GM18502 (cell line): ENCODE measurements around the gene ATP2A3.
"Not testable (repeated sequence)": the region's sequence is repeated elsewhere in the genome, so short reads cannot be mapped to it uniquely, and the experiment has no call there.

ENCODE experiments used
- ATAC-seq: cut with Tn5 transposase; IDR thresholded peaks from one replicate; pipeline ENCODE4 v1.9.1; 2021; ENCODE audit warnings: mild to moderate bottlenecking; ENCODE audit not compliant: unreplicated experiment, poor library complexity

The ATP2A3 gene

DNA sequence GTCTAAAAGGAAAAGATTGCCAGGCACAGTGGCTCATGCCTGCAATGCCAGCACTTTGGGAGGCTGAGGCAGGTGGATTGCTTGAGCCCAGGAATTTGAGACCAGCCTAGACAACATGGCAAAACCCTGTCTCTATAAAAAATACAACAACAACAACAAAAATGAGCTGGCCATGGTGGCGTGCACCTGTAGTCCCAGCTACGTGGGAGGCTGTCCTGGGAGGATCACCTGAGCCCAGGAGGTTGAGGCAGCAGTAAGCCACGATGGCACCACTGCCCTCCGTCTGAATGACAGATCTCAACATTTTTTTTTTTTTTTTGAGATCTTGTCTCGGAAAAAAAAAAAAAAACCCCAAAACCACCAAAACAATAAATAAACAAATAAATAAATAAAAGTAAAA, 28.1 kb upstream of the ATP2A3 start:
- ATAC-seq: no peak

DNA sequence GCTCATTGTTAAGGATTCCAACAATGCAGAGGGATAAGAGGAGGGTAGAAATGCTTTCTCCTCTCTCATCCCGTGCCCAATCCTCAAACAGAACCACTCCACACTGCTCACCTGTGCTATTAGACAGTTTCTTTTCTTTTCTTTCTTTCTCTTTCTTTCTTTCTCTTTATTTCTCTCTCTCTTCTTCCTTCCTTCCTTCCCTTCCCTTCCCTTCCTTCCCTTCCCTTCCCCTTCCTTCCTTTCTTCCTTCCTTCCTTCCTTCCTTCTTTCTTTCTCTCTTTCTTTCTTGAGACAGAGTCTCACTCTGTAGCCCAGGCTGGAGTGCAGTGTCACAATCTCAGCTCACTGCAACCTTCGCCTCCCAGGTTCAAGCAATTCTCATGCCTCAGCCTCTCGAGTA, 27.5 kb upstream of the ATP2A3 start:
- not testable (repeated sequence) for ATAC-seq

DNA sequence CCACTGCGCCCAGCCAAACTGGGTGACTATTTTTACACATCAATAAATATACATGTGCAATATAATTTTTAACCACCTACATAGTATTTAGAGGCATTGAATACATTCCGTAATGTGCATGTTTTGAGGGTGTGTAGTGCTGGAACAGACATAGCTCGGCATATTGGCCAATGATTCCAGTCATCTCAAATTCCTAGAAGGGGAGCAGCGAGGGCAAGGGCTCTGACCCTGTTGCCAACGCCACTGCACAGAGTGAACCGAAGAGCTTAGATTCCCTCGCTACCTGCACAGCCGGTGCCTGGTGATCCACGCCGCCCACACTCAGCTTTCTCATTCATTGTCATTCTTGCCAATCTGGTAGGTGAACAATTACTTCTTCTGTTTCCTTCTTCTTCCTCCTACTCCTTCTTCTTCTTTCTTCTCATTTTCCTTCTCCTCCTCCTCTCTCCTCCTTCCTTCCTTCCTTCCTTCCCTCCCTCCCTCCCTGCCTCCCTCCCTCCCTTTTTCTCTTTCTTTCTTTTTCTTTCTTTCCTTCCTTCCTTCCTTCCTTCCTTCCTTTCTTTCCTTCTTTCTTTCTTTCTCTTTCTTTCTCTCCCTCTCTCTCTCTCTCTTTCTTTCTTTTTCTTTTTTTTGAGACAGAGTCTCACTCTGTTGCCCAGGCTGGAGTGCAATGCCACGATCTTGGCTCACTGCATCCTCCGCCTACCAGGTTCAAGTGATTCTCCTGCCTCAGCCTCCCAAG, 26.3 kb upstream of the ATP2A3 start:
- ATAC-seq: no peak

DNA sequence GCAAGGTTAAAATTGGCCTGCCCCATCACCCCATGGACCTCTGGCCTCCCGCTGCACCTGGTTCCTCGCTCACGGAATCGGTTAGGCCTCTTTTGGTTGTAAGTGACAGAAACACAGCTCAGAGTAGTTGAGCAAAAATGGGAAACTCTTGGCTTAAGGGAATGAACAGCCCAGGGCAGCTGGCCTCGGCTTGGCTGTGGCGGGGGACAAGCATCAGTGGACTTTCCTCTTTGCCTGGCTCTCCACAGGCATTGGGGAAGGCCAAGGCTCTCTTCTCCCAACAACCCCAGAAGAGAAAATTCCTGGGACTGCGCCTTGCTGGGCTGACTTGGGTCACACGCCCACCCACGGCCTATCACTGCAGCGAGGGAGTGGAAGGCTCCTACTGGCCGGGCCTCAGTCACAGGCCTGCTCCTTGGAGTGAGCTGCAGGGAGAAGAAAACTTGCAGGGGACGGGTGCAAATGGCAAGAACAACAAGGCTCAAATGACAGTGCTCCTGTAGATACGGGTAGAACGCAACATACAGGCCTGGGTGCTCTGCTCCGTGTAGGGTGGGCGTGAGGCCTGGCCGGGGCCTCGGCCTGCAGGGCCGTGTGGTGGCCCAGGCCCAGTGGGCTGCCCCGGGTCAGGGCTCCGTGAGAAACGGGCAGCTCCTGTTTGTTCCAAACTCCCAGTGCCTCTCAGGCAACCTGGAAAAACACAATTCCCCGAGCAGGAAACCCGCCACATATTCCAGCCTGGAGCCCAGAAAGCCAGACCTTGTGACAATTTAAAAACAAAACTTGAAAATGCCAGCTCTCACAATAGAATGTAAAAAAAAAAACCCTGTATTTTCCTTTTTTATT, 25.0 kb upstream of the ATP2A3 start:
- ATAC-seq: no peak

DNA sequence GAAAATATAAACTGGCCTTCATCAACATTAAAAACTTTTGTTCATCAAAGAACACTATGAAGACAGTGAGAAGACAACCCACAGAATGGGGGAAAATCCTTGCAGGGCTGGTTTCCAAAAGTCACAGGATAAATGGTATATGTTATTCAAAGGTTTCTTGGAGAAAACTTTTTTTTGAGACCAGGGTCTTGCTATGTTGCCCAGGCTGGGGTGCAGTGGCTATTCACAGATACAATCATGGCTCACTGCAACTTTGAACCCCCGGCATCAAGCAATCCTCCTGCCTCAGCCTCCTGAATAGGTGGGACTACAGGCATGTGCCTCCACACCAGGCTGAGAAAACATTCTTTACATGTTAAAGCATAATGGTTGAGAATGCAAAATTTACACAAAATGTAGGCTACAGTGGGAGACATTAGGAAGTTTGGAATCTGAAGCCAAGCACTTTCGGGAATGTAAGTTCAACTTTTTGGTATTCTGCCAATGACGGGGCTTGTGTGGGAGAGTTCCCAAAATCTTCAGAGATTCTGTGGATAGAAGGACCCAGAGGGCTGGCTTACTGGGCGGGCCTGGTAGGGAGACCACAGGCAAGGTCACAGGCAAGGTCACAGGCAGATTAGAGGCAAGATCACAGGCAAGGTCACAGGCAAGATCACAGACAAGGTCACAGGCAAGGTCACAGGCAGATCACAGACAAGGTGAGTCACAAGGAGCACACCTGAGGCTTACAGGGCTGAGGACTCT, 24.2 kb upstream of the ATP2A3 start:
- no peak for ATAC-seq

DNA sequence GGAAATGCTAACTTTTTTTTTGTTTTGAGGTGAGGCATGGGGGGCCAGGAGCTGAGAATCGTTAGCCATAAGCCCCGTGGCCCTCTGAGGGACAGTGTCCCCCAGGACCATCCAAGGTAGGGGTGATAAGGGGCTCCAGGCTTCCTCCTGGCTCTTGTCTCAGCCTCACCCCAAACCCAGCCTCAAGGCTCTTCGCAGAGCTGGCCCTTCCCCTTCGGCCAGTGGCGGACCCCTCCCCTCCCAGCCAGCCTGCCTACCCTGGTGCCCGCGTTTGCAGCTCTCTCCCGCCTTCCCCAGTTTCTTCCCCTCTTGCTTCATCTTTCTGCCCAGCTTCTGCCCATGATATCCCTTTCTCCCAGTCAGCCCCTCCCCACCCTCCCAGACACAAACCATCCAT, 22.7 kb upstream of the ATP2A3 start:
- no peak for ATAC-seq

DNA sequence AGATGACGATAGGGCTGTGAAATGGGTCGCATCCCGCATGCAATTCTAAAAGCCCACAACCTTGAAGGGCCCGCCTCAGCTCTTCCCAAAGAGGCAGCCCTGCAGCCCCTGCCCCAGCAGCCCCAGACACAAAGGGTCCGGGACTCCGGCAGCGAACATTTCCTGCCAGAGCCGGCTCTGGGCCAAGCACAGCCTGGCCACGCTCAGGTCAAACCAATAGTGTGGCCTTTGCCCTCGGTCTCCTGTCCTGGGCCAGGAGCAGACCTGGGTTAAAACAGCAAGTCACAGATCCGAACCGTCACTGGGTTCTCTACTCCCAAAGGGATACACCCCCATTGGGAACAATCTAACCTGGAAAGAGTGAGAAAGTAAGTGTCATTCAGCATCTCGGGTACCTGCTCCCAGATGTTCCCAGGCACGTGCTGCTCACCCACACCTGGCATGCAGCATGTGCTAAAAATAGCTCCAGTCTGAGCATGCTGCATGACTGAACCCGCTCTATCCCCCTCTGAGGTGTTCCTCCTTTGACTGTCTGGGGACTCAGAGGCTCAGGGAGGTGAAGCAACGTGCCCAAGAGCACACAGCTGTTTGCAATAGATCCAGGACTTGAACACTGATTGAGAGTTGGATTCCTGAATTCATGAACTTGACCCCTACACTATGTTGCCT, 22.2 kb upstream of the ATP2A3 start:
- ATAC-seq: no peak

DNA sequence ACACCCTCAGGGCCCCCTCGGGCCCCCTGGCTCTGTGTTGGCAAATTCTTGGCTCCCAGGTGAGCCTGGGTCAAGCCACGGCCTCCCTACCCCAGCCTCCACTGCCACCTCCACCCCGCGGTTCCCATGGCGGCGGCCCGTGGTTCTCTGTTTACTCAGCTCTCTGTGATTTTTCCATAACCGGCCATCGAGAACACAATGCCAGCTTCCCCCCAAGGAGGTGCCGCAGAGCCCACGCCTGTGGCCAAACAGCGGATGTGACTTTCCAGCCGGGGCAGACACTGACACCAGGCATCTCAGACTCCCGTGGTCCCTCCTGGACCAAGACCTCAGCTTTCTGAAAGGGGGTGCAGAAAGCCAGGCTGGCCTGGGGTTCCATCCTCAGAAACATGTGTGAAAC, 21.6 kb upstream of the ATP2A3 start:
- no peak for ATAC-seq

DNA sequence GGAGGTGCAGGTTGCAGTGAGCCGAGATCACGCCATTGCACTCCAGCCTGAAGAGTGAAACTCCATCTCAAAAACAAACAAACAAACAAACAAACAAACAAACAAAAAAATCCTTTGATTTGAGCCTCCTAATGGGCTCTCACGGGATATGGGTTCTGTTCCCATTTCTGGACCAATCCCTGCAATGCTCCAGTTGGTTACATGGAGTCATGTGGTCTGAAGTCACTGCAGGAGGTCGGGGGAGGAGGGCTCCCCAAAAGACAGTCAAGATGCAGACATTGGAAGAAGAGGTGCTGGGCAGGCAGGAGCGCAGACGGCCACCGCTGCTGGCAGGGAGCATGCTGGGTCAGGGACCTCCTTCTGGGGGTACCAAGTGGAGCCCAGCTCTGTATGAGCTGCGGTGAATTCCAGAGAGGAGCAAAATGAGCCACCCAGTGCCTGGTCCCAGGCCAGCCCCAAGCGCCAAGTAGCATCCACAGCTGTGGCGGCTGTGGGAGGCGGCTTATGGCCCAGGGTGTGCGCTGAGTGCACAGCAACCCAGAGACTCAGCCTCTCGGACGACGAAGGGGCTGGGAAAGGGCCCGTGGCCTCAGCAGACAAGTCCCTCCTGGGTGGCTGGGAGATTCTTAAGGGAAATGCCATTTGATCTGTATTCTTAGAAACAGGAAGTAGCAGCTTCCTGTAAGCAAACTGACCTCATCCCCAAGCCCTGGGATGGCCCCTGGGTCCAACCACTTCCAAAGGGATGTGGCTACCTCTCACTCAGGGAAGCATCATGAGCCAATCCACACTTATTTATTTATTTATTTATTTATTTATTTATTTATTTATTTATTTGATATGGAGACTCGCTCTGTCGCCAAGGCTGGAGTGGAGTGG, 19.6 kb upstream of the ATP2A3 start:
- ATAC-seq: no peak

DNA sequence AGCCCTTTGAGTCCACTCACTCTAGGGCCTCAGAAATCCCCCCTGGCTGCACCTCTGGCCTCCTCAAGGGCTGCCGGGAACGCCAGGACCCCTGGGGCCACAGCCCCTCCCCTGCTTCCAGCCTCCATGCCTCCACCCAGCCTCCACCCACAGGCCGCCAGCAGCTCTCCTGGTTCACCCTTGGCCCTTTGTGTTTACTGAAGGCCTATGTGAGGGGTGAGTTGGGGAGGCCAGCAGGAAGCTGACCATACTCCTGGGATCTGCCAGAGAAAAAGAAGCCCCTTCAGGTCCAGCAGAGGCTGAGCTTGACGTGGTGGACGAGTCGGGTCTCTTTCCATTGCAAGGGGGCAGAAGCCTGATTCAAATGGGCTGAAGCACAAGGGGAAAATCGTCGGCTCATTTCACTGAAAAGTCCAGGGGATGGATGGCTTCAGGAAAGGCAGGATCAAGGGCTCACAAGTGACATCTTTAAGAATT, 18.3 kb upstream of the ATP2A3 start:
- no peak for ATAC-seq

DNA sequence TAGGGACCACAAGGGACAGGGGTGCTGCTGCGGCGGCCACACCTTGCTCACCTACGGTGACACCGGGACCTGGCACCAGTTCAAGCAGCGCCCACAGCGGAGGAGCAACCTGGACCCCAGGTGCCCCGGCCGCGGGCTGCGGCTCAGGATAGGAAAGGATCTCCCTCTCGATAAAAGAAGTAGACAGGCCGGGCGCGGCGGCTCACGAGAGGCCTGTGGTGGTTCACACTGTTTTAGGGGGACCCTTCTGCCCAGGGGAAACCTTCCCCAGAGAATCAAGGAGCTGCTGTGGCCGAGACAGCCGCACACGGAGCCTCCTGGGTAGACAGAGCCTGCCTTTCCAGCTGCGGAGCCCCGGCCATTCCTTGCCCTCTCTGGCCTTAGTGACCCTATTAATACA, 17.9 kb upstream of the ATP2A3 start:
- ATAC-seq: no peak

DNA sequence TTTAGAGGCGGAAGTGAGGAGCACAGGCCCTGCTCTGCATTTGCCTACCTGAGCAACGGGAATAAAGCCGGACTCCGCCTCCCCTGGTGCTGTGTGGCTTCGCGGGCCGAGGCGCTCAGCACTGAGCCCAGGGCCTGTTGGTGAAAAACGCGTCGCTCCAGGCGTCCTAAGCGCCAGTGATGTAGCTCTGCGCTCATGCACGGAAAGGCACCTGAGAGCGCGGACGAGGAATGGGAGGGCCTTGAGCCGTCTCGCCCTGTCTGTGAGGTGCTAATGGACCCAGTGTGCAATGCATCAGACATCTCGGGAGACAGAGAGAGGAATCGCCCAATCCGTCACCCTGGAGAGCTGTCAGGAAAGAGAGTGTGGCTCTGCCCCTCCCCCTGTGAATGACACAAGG, 17.2 kb upstream of the ATP2A3 start:
- ATAC-seq: no peak

DNA sequence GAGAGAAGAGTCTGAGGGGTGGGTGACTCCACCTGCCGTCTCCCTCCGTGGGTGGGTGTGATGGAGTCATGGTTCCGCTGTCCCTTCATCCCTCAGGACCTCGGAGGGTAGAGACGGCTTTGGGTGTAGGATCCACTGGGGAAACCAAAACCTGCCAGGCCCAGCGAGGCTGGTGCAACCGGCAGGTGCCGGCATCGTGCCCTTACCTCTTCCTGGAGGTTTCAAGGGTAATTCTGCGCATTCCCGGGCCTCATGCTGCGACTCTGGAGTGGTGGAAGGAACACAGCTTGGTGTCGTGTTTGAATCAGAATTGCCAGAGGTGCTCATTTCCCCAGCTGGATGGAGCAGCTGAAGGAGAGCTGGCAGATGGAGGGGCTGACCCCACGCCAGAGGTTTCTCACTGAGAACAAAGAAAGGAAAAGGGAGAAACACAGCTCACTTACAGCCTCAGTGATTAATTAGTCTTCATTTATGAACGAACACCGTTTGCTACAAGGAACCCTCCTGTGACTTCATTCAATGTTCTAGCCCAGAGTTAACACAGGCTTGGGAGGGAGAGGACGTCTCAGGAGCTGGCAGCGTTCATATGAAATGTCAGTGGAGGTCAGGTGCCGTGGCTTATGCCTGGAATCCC, 16.3 kb upstream of the ATP2A3 start:
- ATAC-seq: no peak

DNA sequence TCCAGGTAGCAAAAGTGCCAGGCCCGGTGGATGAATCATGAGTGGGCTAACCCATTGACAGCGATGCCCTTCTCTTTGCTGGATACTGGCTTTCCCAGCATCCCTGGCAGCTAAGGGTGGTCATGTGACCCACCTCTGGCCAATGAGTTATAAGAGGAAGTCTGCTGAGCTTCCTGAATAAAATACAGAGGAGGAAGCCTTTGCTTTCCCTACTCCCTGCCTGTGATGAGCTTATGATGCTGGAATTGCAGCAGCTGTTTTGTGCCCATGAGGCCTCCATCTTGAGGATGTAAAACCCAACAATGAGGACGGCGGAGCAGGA, 15.0 kb upstream of the ATP2A3 start:
- ATAC-seq: no peak

DNA sequence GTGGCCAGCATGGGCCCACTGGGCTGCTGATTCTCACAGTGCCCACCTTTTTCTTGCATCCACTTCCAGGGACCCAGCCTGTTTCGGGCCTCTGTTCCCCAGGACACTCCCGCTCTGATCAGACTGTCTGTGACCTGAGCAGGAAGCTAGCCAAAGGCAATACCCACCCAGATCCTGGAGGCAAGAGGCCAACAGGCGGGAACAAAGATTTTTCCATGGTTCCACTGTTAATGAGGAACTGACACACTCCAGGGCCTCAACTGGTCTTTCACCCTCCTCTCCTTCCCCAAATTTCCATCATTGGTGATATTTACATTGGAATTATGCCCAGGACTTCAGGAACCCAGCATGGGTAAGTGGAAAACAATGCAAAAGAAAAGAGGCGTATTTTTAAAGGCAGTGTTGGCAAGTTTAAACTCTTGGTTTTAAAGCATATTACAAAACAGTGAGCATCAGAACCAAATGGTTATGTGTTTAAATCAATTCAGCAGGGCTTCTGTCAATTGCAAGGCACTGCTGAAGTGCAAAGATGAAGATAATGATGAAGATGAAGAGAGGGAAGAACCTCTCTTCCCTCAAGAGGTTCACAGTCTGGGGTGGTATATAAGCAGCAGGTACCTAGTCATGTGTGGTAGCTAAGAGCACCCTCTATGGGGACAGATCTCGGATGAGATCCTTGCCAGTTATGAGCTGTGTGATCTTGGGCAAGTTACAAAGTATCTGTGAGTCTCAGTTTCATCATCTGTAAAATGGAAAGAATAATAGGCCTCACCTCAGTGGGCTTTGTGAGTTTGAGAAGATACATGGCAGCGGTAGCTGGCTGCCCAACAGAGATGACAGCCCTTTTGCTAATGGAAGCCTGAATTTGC, 14.4 kb upstream of the ATP2A3 start:
- no peak for ATAC-seq

DNA sequence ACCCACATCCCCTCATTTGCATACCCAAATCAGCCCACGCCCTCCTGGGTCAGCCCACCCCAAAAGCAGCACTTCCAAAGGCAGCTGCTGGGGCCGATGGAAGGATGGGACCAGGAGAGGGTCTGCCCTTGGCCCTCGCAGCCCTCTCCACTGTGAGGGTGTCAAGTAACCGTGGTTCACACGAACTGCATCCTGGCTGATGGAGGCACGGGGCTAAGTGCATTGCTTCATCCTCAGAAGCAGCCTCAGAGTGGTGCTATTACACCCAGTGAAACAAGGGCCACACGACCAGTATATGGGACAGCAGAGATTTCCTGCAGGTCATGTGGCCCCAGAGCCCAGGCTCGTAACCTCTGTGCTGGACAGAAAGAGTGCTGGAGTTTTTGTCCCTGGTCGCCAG, 13.2 kb upstream of the ATP2A3 start:
- no peak for ATAC-seq

DNA sequence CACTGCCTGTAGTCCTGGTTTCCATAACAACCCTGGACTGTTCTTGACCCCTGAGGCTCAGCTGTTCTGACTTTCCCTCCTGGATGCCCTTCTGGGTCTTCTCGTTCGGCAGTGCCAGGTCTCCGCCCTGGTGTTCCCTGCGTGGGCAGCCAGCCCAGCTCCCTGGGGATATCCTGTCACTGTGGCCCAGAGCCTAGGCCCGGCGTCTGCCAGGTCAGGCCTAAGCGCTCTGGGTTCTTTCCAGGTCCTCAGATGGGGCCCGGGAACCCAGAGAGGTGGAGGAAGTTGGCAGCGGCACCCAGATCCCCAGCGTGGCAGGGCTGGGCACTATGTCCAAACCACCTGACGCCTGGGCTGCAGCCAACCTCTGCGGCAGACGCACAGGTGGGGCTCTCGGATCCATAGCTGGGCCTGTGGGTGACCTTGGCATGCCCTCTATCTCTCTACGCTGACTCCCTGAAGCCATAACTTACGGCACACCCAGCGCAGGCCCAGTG, 12.5 kb upstream of the ATP2A3 start:
- ATAC-seq: no peak

DNA sequence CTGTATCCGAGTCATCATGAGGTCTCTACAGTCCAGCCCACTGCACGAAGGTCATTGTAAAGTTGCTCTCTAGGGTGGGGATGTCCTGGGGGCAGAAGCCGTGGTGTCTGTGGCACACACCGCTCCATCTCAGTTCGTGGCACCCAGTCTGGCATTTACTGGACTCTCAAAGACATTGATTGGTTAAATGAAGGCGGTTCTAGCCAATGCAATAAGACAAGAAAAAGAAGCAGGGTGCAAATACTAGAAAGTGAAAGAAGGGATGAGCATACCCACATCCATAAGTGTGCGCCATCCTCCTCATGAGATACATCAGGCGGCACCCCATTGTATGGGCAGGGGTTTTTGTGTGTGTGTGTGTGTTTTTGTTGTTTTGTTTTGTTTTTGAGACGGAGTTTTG, 10.7 kb upstream of the ATP2A3 start:
- ATAC-seq: no peak
